ENCODE results near the gene C1orf21.

- no peak for TF ChIP-seq PATZ1 (CRISPR knock-in tag; IDR thresholded peaks at IDR 0.05; ENCODE audit: borderline replicate concordance)
- no peak for TF ChIP-seq ESRRG (CRISPR knock-in tag; IDR thresholded peaks at IDR 0.05)
- no peak for TF ChIP-seq TSHZ2 (CRISPR knock-in tag; IDR thresholded peaks at IDR 0.05)
- TF ChIP-seq ZNF8 (CRISPR knock-in tag; IDR thresholded peaks at IDR 0.05) = no peak
- TF ChIP-seq TCF4 (CRISPR knock-in tag; IDR thresholded peaks at IDR 0.05; ENCODE audit: borderline replicate concordance) = no peak
- TF ChIP-seq ARNTL (CRISPR knock-in tag; IDR thresholded peaks at IDR 0.05; ENCODE audit: borderline replicate concordance, low read depth) = no peak
Observed at GRCh38 chr1:184351416-184351975, 35.3 kb upstream of the C1orf21 start.
